CD4-positive, CD25-positive, alpha-beta regulatory T cell (primary cell): ENCODE data around the gene SERPINA3. TPM values are rescaled to one million over a fixed set of nuclear protein-coding genes. Genes with fewer than 3 reads are reported as not detected.

Experiments used
- ATAC-seq, 2 donors: fragments of 150-1000 bp; cut with Tn5 transposase; one replicate each; pipeline ENCODE4 v1.10.0; 2021; ENCODE audit warnings: low read depth in 2 of 2, moderate number of reproducible peaks in 2 of 2, moderate library complexity in 1 of 2
- DNase-seq, 3 donors: peaks; one replicate each; pipeline versions ENCODE4 v3.0.0 to v3.0.0-alpha.2; 2012 to 2022; ENCODE audit warnings: mixed read lengths in 1 of 3
- H3K27ac ChIP-seq: one replicate; pipeline ENCODE4 v1.7.0; 2013; ENCODE audit warnings: mild to moderate bottlenecking, low read length; ENCODE audit not compliant: insufficient read depth, poor library complexity, severe bottlenecking
- H3K27me3 ChIP-seq: one replicate; pipeline ENCODE4 v1.7.0; 2013; ENCODE audit warnings: low read length; ENCODE audit not compliant: control insufficient read depth, insufficient read depth
- H3K36me3 ChIP-seq: one replicate; pipeline ENCODE4 v1.7.0; 2013; ENCODE audit warnings: mild to moderate bottlenecking, low read length, moderate library complexity; ENCODE audit not compliant: control insufficient read depth, insufficient read depth
- H3K4me1 ChIP-seq: 2 replicates; pipeline ENCODE4 v1.7.0; 2013; ENCODE audit warnings: mild to moderate bottlenecking, low read length; ENCODE audit not compliant: insufficient read depth, control insufficient read depth, poor library complexity, severe bottlenecking
- H3K4me3 ChIP-seq: one replicate; pipeline ENCODE4 v1.7.0; 2013; ENCODE audit warnings: low read depth, mild to moderate bottlenecking, low read length, moderate library complexity
- H3K9me3 ChIP-seq, 2 experiments: 1 replicate in 1 of 2; 2 replicates in 1 of 2; pipeline ENCODE4 v1.7.0; 2013; ENCODE audit warnings: low read length in 2 of 2, mild to moderate bottlenecking in 1 of 2, moderate library complexity in 1 of 2; ENCODE audit not compliant: control insufficient read depth in 2 of 2
- H3K27ac Mint-ChIP-seq, 3 donors: one replicate each; pipeline ENCODE4 v1.8.0; 2020 to 2022; ENCODE audit warnings: mild to moderate bottlenecking in 3 of 3, mixed read lengths in 3 of 3, moderate library complexity in 2 of 3
- H3K27me3 Mint-ChIP-seq: one replicate; pipeline ENCODE4 v1.8.0; 2022; ENCODE audit warnings: mild to moderate bottlenecking, mixed read lengths
- H3K36me3 Mint-ChIP-seq: one replicate; pipeline ENCODE4 v1.8.0; 2020; ENCODE audit warnings: mixed read lengths
- H3K4me1 Mint-ChIP-seq, 4 donors: one replicate each; pipeline ENCODE4 v1.8.0; 2020 to 2022; ENCODE audit warnings: mixed read lengths in 4 of 4, mild to moderate bottlenecking in 1 of 4
- H3K4me3 Mint-ChIP-seq, 4 donors: one replicate each; pipeline ENCODE4 v1.8.0; 2020 to 2022; ENCODE audit warnings: mild to moderate bottlenecking in 4 of 4, mixed read lengths in 4 of 4, moderate library complexity in 3 of 4
- H3K9me3 Mint-ChIP-seq, 7 donors: one replicate each; pipeline ENCODE4 v1.8.0; 2020 to 2022; ENCODE audit warnings: mixed read lengths in 7 of 7, mild to moderate bottlenecking in 3 of 7, moderate library complexity in 2 of 7
- polyA plus RNA-seq, 4 donors: library from polyadenylated mRNA; unstranded; fragments of 300-500 nt; fragmentation: Illumina TruSeq; gene quantifications; one replicate each; pipeline ENCODE4 v1.2.3, GENCODE V29; 2021
- total RNA-seq: library from RNA; stranded (reverse); gene quantifications from one replicate; pipeline ENCODE4 v1.2.3, GENCODE V29; 2022

SERPINA3 gene
- total and polyA plus RNA-seq, 5 donors from 2014 or later, result not detected

DNA sequence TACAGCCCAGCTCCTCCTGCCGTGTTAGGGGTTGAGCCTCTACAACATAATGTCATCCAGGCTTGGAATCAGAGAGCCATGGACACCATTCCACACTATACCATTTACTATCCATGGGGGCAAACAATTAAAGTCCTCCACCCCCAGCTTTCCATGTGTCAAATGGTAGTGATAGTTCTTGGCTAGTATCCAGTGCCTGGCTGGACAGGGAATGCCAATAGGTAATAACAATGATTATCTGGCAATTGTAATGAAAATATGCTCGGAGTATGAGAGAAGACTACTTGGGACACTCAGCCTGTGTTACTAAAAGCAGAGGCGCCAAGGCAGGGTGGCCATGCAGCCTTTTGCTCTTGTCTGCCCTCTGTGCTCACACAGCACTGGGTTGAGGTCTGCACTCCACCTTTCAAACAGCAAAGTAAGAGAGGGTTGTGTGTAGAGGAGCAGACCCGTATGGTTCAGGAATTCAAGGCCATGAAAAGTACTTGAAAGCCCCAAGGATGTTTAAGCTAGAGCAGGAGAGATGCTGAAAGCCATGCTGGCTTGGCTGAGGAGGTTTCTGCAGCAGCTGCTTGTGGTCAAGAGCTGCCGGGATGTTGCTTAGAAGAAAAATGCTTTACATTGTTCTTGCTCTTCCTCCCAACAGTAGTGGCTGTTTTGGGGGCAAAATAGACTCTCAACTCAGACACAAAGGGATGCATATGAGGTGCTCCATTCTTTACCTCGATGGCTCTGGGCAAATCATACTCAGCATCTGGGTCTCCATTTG is 10.6 kb downstream of the SERPINA3 start:
- peaks cover 5% of the 10 kb centered on the region for H3K36me3 Mint-ChIP-seq
- no peaks in the 10 kb centered on the region for H3K4me1 ChIP-seq
- H3K27ac Mint-ChIP-seq, result no peak overlapping the region
- H3K27me3 Mint-ChIP-seq, result no peaks in the 10 kb centered on the region
- peaks cover 0 to 16% (median 5%) of the 10 kb centered on the region in 7 donors for H3K9me3 Mint-ChIP-seq
- no peaks in the 10 kb centered on the region for H3K4me1 Mint-ChIP-seq
- H3K27me3 ChIP-seq, result no peaks in the 10 kb centered on the region
- DNase-seq, result no peak
- no peak overlapping the region for H3K4me3 ChIP-seq
- ATAC-seq, result no peak
- H3K4me3 Mint-ChIP-seq, result no peak overlapping the region
- no peak overlapping the region for H3K27ac ChIP-seq
- H3K36me3 ChIP-seq, result no peaks in the 10 kb centered on the region
- H3K9me3 ChIP-seq, result peaks cover 3 to 14% of the 10 kb centered on the region in 2 experiments

GRCh38 chr14:94623422-94623809 is 11.2 kb downstream of the SERPINA3 start:
- Mint-ChIP-seq H3K27me3 (no peaks in the 10 kb centered on the region), H3K36me3 (peaks cover 5% of the 10 kb centered on the region), H3K9me3 (peaks cover 0 to 11% (median 2%) of the 10 kb centered on the region in 7 donors), H3K4me3 (no peak overlapping the region), H3K27ac (no peak overlapping the region), H3K4me1 (no peaks in the 10 kb centered on the region)
- Histone ChIP-seq H3K4me1 (no peaks in the 10 kb centered on the region), H3K4me3 (no peak overlapping the region), H3K36me3 (no peaks in the 10 kb centered on the region), H3K9me3 (peaks cover 0 to 9% of the 10 kb centered on the region in 2 experiments), H3K27ac (no peak overlapping the region), H3K27me3 (no peaks in the 10 kb centered on the region)
- no peak for ATAC-seq
- DNase-seq, result no peak

DNA sequence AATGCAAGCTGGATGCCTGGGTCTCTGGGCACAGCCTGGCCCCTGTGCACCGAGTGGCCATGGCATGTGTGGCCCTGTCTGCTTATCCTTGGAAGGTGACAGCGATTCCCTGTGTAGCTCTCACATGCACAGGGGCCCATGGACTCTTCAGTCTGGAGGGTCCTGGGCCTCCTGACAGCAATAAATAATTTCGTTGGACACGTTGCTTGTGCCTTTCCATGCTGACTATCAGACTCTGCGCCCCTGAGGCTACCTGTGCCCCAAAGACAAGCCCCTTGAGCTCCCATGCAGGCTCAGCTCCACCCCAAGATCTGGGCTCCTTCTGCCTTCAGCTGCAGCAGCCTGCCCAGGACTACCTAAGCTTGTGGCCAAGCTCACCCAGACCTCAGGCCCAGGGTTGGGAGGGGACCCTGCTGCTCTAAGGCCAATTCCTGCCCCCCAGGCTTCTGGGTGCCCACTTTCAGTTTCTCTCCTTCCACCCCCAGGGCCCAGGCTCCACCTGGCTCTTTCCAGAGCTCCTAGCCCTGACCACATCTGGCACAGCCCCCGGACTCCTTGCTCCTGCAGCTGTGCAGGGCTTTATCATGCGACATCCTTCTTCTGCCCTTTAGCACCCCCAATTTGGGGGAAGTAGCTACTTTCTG is 11.8 kb downstream of the SERPINA3 start:
- Histone ChIP-seq H3K4me1 (no peaks in the 10 kb centered on the region), H3K36me3 (no peaks in the 10 kb centered on the region), H3K4me3 (no peak overlapping the region), H3K9me3 (peaks cover 0 to 4% of the 10 kb centered on the region in 2 experiments), H3K27me3 (no peaks in the 10 kb centered on the region), H3K27ac (no peak overlapping the region)
- no peak overlapping the region for H3K4me3 Mint-ChIP-seq
- no peak overlapping the region for H3K27ac Mint-ChIP-seq
- peaks cover 0 to 6% (median under 1%) of the 10 kb centered on the region in 7 donors for H3K9me3 Mint-ChIP-seq
- ATAC-seq, result no peak
- peaks cover under 1% of the 10 kb centered on the region for H3K36me3 Mint-ChIP-seq
- H3K27me3 Mint-ChIP-seq, result no peaks in the 10 kb centered on the region
- no peaks in the 10 kb centered on the region for H3K4me1 Mint-ChIP-seq
- DNase-seq, result no peak

DNA sequence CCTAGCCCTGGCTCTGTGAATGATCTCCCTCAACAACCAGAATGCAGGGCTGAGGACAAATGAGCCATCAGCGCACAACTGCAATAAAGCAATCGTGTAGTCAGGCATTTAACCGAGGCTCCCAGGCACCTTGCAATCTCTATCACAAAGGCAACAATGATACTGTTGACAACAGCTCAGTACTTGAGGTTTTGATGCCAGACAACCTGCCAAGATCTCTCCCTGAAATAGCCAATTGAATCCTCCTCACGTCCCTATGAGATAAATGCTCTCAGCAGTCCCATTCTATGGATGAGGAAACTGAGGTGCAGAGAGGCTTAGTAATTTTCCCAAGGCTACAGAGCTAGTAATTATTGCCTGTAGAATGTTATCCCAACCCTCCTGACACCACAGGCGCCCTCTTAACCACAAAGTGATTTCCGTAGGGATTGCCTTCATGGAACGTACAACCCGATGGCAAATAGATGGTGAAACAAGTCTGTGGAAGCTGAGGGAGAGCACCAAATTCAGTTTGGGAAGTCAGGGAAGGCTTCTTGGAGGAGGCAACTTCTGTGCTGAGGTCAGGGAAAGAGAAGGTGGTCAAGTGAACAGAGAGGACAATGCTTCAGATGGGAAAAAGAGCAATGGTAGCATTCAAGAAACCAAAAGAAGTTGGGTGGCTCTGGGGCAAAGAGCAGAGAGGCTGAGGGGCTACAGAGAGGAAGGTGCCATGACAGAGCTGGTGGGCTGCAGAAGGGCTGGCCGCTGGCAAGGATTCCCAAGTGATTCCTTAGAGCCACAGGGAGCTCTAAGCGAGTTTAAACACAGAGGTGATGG is 12.6 kb downstream of the SERPINA3 start:
- Mint-ChIP-seq H3K27ac (no peak overlapping the region), H3K9me3 (peaks cover 0 to 6% (median 0%) of the 10 kb centered on the region in 7 donors), H3K4me1 (no peaks in the 10 kb centered on the region), H3K4me3 (no peak overlapping the region), H3K27me3 (no peaks in the 10 kb centered on the region), H3K36me3 (no peaks in the 10 kb centered on the region)
- Histone ChIP-seq H3K27ac (no peak overlapping the region), H3K4me1 (no peaks in the 10 kb centered on the region), H3K36me3 (no peaks in the 10 kb centered on the region), H3K9me3 (no peaks in the 10 kb centered on the region), H3K4me3 (no peak overlapping the region), H3K27me3 (no peaks in the 10 kb centered on the region)
- DNase-seq, result no peak
- no peak for ATAC-seq

DNA sequence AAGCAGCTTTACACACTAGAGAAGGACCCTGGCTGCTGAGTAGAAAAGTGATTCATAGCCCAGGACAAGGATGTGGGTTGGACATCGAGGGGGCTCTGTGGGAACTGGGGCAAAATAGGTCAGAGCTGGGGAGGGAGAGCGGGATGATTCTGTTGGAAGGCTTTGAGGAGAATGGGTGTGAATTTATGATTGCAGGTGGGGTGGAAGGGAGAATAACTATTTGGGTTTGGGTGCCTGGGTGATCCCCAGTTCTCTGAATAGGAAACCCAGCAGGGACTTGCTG is 13.1 kb downstream of the SERPINA3 start:
- ATAC-seq (no peak), DNase-seq (no peak)
- no peaks in the 10 kb centered on the region for H3K36me3 Mint-ChIP-seq
- H3K27me3 Mint-ChIP-seq, result no peaks in the 10 kb centered on the region
- H3K9me3 ChIP-seq, result no peaks in the 10 kb centered on the region
- peaks cover 0 to 4% (median 0%) of the 10 kb centered on the region in 7 donors for H3K9me3 Mint-ChIP-seq
- no peak overlapping the region for H3K4me3 ChIP-seq
- no peaks in the 10 kb centered on the region for H3K36me3 ChIP-seq
- H3K27ac ChIP-seq, result no peak overlapping the region
- H3K4me1 Mint-ChIP-seq, result no peaks in the 10 kb centered on the region
- no peaks in the 10 kb centered on the region for H3K27me3 ChIP-seq
- no peak overlapping the region for H3K27ac Mint-ChIP-seq
- H3K4me1 ChIP-seq, result no peaks in the 10 kb centered on the region
- no peak overlapping the region for H3K4me3 Mint-ChIP-seq

DNA sequence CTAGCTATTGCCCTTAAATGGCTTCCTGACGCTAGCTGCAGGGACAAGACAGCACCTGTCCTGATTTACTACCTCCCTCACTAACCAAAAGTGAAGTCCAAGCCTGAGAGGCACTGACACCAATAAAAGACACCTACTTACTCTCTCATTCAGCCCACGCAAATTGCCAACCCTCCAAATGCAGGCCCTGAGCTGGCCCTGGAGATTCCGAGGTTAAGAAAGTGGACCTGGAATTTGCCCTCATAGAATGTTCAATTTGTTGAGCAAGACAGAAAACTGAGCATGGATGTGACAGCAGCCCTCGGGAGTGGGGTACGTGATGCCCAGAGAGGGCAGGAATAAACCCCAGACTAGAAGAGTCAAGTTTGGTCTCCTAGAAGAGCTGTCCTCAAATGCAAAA is 16.4 kb downstream of the SERPINA3 start:
- Histone ChIP-seq H3K9me3 (no peaks in the 10 kb centered on the region), H3K4me1 (no peaks in the 10 kb centered on the region), H3K27me3 (no peaks in the 10 kb centered on the region), H3K27ac (no peak overlapping the region), H3K4me3 (no peak overlapping the region), H3K36me3 (no peaks in the 10 kb centered on the region)
- no peak for ATAC-seq
- H3K9me3 Mint-ChIP-seq, result peaks cover 0 to 2% (median 0%) of the 10 kb centered on the region in 7 donors
- no peaks in the 10 kb centered on the region for H3K36me3 Mint-ChIP-seq
- H3K27me3 Mint-ChIP-seq, result no peaks in the 10 kb centered on the region
- H3K27ac Mint-ChIP-seq, result no peak overlapping the region
- no peak overlapping the region for H3K4me3 Mint-ChIP-seq
- H3K4me1 Mint-ChIP-seq, result no peaks in the 10 kb centered on the region
- no peak for DNase-seq

GRCh38 chr14:94630396-94630795 is 18.2 kb downstream of the SERPINA3 start:
- H3K4me1 Mint-ChIP-seq, result no peaks in the 10 kb centered on the region
- Histone ChIP-seq H3K27me3 (no peaks in the 10 kb centered on the region), H3K36me3 (no peaks in the 10 kb centered on the region), H3K27ac (no peak overlapping the region), H3K4me1 (no peaks in the 10 kb centered on the region), H3K9me3 (no peaks in the 10 kb centered on the region), H3K4me3 (no peak overlapping the region)
- H3K9me3 Mint-ChIP-seq, result peaks cover 0 to 2% (median 0%) of the 10 kb centered on the region in 7 donors
- ATAC-seq (no peak), DNase-seq (no peak)
- no peak overlapping the region for H3K4me3 Mint-ChIP-seq
- H3K27ac Mint-ChIP-seq, result no peak overlapping the region
- no peaks in the 10 kb centered on the region for H3K36me3 Mint-ChIP-seq
- no peaks in the 10 kb centered on the region for H3K27me3 Mint-ChIP-seq
